GM12878 (cell line): ENCODE results near the gene ESRRG. TPM values are rescaled to one million over a fixed set of nuclear protein-coding genes. Genes with fewer than 3 reads are reported as not detected.

Source experiments
- ATAC-seq: fragments of 200-7000 bp; cut with Tn5 transposase; 3 replicates; pipeline ENCODE4 v1.9.1; 2020; ENCODE audit warnings: mild to moderate bottlenecking, moderate library complexity
- BruUV-seq: library from RNA; stranded (reverse); fragments of 400-500 nt; replicated peaks from 2 replicates; lab custom pipeline; 2021; lab: Mats Ljungman, UMichigan
- CTCF ChIA-PET: fragments of 300-600 bp; sonication (Branson Sonifier 250); formaldehyde crosslinking; extraction: SDS; loops from one replicate; lab custom pipeline; 2021; ENCODE audit warnings: inconsistent platforms; lab: Yijun Ruan, JAX
- POLR2A ChIA-PET: fragments of 350-600 bp; formaldehyde crosslinking; extraction: SDS; loops from one replicate; lab custom pipeline; 2021; ENCODE audit warnings: inconsistent platforms; lab: Charles Lee
- RAD21 ChIA-PET: fragments of 300-600 bp; sonication (Branson Sonifier 250); formaldehyde crosslinking; loops from one replicate; lab custom pipeline; 2023; ENCODE audit warnings: antibody characterized with exemption; ENCODE audit not compliant: unreplicated experiment; lab: Charles Lee
- SMC1A ChIA-PET: fragments of 300-600 bp; sonication (Branson Sonifier 250); formaldehyde crosslinking; loops from one replicate; lab custom pipeline; 2023; ENCODE audit not compliant: unreplicated experiment, uncharacterized antibody; lab: Charles Lee
- DNase-seq: peaks from one replicate; pipeline ENCODE4 v3.0.0-alpha.2; 2011; ENCODE audit warnings: low read depth, low spot score
- FAIRE-seq: peaks from 3 replicates; lab custom pipeline; 2011; peaks lifted over from hg19 to GRCh38; lab: Jason Lieb, UNC
- H2AFZ ChIP-seq: 2 replicates; pipeline ENCODE4 v1.6.0; 2011; ENCODE audit warnings: low read depth, low read length, control low read depth; ENCODE audit not compliant: control insufficient read depth
- H3K27ac ChIP-seq: 2 replicates; pipeline ENCODE4 v1.5.1; 2011; ENCODE audit warnings: control low read depth; ENCODE audit not compliant: control insufficient read depth, insufficient read depth
- H3K27me3 ChIP-seq, 2 experiments: replicated peaks in 1 of 2; 2 replicates each; pipeline versions ENCODE4 v1.6.0 to v1.6.1; 2011; ENCODE audit warnings: low read length in 1 of 2; ENCODE audit not compliant: control insufficient read depth in 2 of 2, insufficient read depth in 2 of 2
- H3K36me3 ChIP-seq, 2 experiments: 2 replicates each; pipeline ENCODE4 v1.5.1; 2011; ENCODE audit warnings: low read length in 1 of 2; ENCODE audit not compliant: control insufficient read depth in 2 of 2, insufficient read depth in 2 of 2
- H3K4me1 ChIP-seq: 2 replicates; pipeline ENCODE4 v1.6.1; 2011; ENCODE audit warnings: mild to moderate bottlenecking, low read length, moderate library complexity, mixed read lengths; ENCODE audit not compliant: control insufficient read depth, insufficient read depth
- H3K4me2 ChIP-seq: 2 replicates; pipeline ENCODE4 v1.6.0; 2011; ENCODE audit warnings: control low read depth; ENCODE audit not compliant: control insufficient read depth, insufficient read depth
- H3K4me3 ChIP-seq: fragments of 200-600 bp; sonication (generic); 2 replicates; pipeline ENCODE4 v1.5.1; 2016
- H3K79me2 ChIP-seq: 2 replicates; pipeline ENCODE4 v1.6.0; 2011; ENCODE audit warnings: low read length; ENCODE audit not compliant: control insufficient read depth, insufficient read depth
- H3K9ac ChIP-seq: 2 replicates; pipeline ENCODE4 v1.8.0; 2011; ENCODE audit warnings: low read length, control low read depth, mixed read lengths; ENCODE audit not compliant: control insufficient read depth, insufficient read depth
- H3K9me3 ChIP-seq: replicated peaks from 3 replicates; pipeline ENCODE4 v1.5.1; 2011; ENCODE audit warnings: mild to moderate bottlenecking, low read length; ENCODE audit not compliant: control insufficient read depth, insufficient read depth
- H4K20me1 ChIP-seq: 2 replicates; pipeline ENCODE4 v1.6.0; 2011; ENCODE audit not compliant: control insufficient read depth, insufficient read depth
- PAX8 ChIP-seq: fragments of 450-650 bp; IDR thresholded peaks from 2 replicates; pipeline ENCODE4 v1.6.1; 2017; ENCODE audit warnings: mild to moderate bottlenecking, moderate library complexity
- PRDM15 ChIP-seq: fragments of 450-650 bp; formaldehyde crosslinking; IDR thresholded peaks from 2 replicates; pipeline ENCODE4 v1.4.0; 2020; ENCODE audit warnings: mild to moderate bottlenecking, moderate library complexity
- RBBP5 ChIP-seq: fragments of 200-600 bp; sonication (generic); conservative IDR thresholded peaks from 2 replicates; pipeline ENCODE4 v1.6.1; 2016
- ZBTB33 ChIP-seq: fragments of 450-650 bp; IDR thresholded peaks from 2 replicates; pipeline ENCODE4 v1.6.1; 2017; ENCODE audit warnings: mild to moderate bottlenecking
- ZZZ3 ChIP-seq: IDR thresholded peaks from 2 replicates; pipeline ENCODE4 v1.6.1; 2011; ENCODE audit warnings: low read depth; ENCODE audit not compliant: control insufficient read depth, insufficient read length
- in situ Hi-C: fragments of 300-500 bp; cut with MboI; formaldehyde crosslinking; loops from 9 replicates; pipeline ENCODE4 v1.14.3; 2018; ENCODE audit warnings: mixed read lengths
- intact Hi-C: fragments of 100-400 bp; cut with micrococcal nuclease; formaldehyde crosslinking; loops from one replicate; pipeline ENCODE4 v1.14.2; 2022; ENCODE audit not compliant: unreplicated experiment
- polyA plus RNA-seq, 11 experiments: library from polyadenylated mRNA; depleted of rRNA in 4 of 11; unstranded in 6 of 11; stranded (reverse) in 5 of 11; fragments of >200 nt; fragmentation: Nextera tagmentation in 4 of 11; fragmentation: Illumina TruSeq in 1 of 11; extraction: Ambion mirVana in 4 of 11; extraction: Trizol in 1 of 11; gene quantifications; 1 replicate in 1 of 11; 2 replicates in 10 of 11; pipeline versions ENCODE4 v1.2.1 to v1.2.3, GENCODE V29; 2011 to 2016; ENCODE audit warnings: inconsistent platforms in 2 of 11, missing spikeins in 2 of 11, low read depth in 1 of 11
- total RNA-seq, 4 experiments: library from RNA; depleted of rRNA in 3 of 4; stranded (reverse); fragments of >200 nt in 3 of 4; fragmentation: Illumina TruSeq in 1 of 4; extraction: Trizol in 1 of 4; gene quantifications; 2 replicates each; pipeline versions ENCODE4 v1.2.1 to v1.2.3, GENCODE V29; 2013 to 2021
- TF ChIP-seq, protein P1 (sequence below): IDR thresholded peaks from 2 replicates; pipeline ENCODE4 v1.6.1; 2011; ENCODE audit warnings: low read depth, mild to moderate bottlenecking, low read length, moderate library complexity, borderline replicate concordance; ENCODE audit errors: extremely low read depth

The ESRRG gene
- total and polyA plus RNA-seq, 10 of the 15 experiments (the other 5 are each of a cell fraction or from before 2014, with no cell fraction given) = 0.03 TPM; not detected in 9

DNA sequence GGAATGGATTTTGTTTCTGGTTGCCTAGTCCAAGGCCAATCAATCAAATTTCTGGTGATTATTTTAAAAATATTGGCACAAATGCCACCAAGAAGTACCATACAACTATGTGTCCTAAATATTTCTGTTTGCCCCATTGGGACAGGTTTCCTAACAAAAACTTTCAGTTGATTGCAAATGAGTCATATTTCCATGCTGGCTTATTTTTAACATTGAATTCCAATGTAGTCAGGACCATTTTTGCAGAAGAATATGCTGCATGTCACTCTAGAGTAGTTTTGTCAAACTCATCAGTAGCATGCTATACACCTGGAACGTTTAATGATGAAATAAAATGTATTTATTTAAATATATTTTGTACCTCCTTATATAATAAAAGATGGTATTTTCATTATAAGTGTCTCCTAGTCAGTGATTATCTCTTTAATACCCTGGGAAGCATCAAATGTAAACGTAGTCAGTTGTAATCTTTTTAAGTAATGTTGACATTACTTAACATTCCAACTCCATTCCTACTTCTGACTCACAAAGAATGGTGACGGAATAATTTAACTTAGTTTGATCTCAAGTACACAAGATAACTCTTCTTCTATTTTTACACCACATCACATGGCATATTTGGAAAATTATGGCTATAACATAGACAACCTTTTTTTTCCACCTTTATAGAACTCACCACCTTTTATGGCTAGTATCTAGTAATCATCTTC lies 261.0 kb downstream of the ESRRG start (continued):
- TF ChIP-seq ZBTB33 (no peak), PAX8 (no peak)
- TF ChIP-seq, protein P1, sequence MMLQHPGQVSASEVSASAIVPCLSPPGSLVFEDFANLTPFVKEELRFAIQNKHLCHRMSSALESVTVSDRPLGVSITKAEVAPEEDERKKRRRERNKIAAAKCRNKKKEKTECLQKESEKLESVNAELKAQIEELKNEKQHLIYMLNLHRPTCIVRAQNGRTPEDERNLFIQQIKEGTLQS = no peak

GRCh38 chr1:216461466-216461865 lies 261.8 kb downstream of the ESRRG start:
- Histone ChIP-seq H3K27me3 (no peaks in the 10 kb centered on the region), H3K27ac (no peak overlapping the region), H3K4me2 (no peak overlapping the region), H4K20me1 (no peaks in the 10 kb centered on the region), H3K4me3 (no peak overlapping the region), H3K9me3 (no peaks in the 10 kb centered on the region), H3K4me1 (no peaks in the 10 kb centered on the region), H3K79me2 (no peaks in the 10 kb centered on the region)
- BruUV-seq = no TSS peak
- FAIRE-seq = no peak
- intact Hi-C loops = no loop called here
- POLR2A ChIA-PET = no interaction called here
- CTCF ChIA-PET = no interaction called here
- RAD21 ChIA-PET = no interaction called here
- SMC1A ChIA-PET = no interaction called here
- in situ Hi-C loops = no loop called here
- TF ChIP-seq ZZZ3 = no peak
- no peak for TF ChIP-seq RBBP5
- no peak for TF ChIP-seq PRDM15 (CRISPR knock-in tag)
- TF ChIP-seq, all 136 proteins: peak for 0
- no peak for DNase-seq
- ATAC-seq = no peak
- Histone ChIP-seq H3K36me3 (no peaks in the 10 kb centered on the region), H2AFZ (no peak overlapping the region), H3K9ac (no peak overlapping the region)
